OCI-LY7 (cell line): ENCODE results near the gene HMG20A. TPM values are rescaled to one million over a fixed set of nuclear protein-coding genes. Genes with fewer than 3 reads are reported as not detected.

Source experiments
- BruUV-seq: library from RNA; stranded (reverse); fragments of 400-500 nt; replicated peaks from 2 replicates; lab custom pipeline; 2021; lab: Mats Ljungman, UMichigan
- CTCF ChIA-PET: fragments of 300-600 bp; sonication (Branson Sonifier 250); formaldehyde crosslinking; loops from one replicate; lab custom pipeline; 2022; ENCODE audit warnings: antibody characterized with exemption; ENCODE audit not compliant: unreplicated experiment; lab: Charles Lee
- POLR2A ChIA-PET: fragments of 300-600 bp; sonication (Branson Sonifier 250); formaldehyde crosslinking; loops from one replicate; lab custom pipeline; 2022; ENCODE audit warnings: antibody characterized with exemption; lab: Charles Lee
- DNase-seq: peaks from one replicate; pipeline ENCODE4 v3.0.0-alpha.2; 2015; ENCODE audit warnings: low spot score
- H2AFZ ChIP-seq: fragments of 200-600 bp; sonication (generic), shearing (Covaris generic); 2 replicates; pipeline ENCODE4 v1.6.1; 2014; ENCODE audit warnings: mild to moderate bottlenecking, antibody characterized with exemption, low read length, moderate library complexity
- H3K27ac ChIP-seq: fragments of 200-600 bp; sonication (generic); 2 replicates; pipeline ENCODE4 v1.5.1; 2014; ENCODE audit warnings: mixed run types, low read depth, mild to moderate bottlenecking, moderate library complexity, low read length, inconsistent platforms; ENCODE audit not compliant: poor library complexity, severe bottlenecking
- H3K36me3 ChIP-seq: fragments of 200-600 bp; sonication (generic); 2 replicates; pipeline ENCODE4 v1.6.1; 2014; ENCODE audit warnings: mild to moderate bottlenecking, antibody characterized with exemption, low read length, moderate library complexity, mixed read lengths; ENCODE audit not compliant: insufficient read depth
- H3K4me1 ChIP-seq: fragments of 200-600 bp; sonication (generic); 2 replicates; pipeline ENCODE4 v1.5.1; 2014; ENCODE audit warnings: mild to moderate bottlenecking, low read length; ENCODE audit not compliant: insufficient read depth, poor library complexity, severe bottlenecking
- H3K4me2 ChIP-seq: fragments of 200-600 bp; sonication (generic); 2 replicates; pipeline ENCODE4 v1.6.1; 2014; ENCODE audit warnings: mild to moderate bottlenecking, low read length
- H3K4me3 ChIP-seq: fragments of 200-600 bp; sonication (generic); 2 replicates; pipeline ENCODE4 v1.5.1; 2014; ENCODE audit warnings: mild to moderate bottlenecking, low read depth, low read length; ENCODE audit not compliant: poor library complexity, severe bottlenecking
- H3K79me2 ChIP-seq: fragments of 200-600 bp; sonication (generic); 2 replicates; pipeline ENCODE4 v1.6.1; 2016; ENCODE audit warnings: low read depth, mild to moderate bottlenecking, low read length, moderate library complexity, mixed read lengths; ENCODE audit not compliant: insufficient read depth
- H3K9me2 ChIP-seq: fragments of 200-600 bp; sonication (generic); 2 replicates; pipeline ENCODE4 v1.6.1; 2016; ENCODE audit warnings: mild to moderate bottlenecking, low read length, mixed read lengths; ENCODE audit not compliant: insufficient read depth
- H3K9me3 ChIP-seq: fragments of 200-600 bp; sonication (generic); 2 replicates; pipeline ENCODE4 v1.6.1; 2014; ENCODE audit warnings: mild to moderate bottlenecking, mixed run types, low read length, mixed read lengths
- H4K20me1 ChIP-seq: fragments of 200-600 bp; sonication (generic); 2 replicates; pipeline ENCODE4 v1.6.1; 2014; ENCODE audit warnings: mild to moderate bottlenecking, antibody characterized with exemption, low read length, moderate library complexity, mixed read lengths; ENCODE audit not compliant: insufficient read depth
- EZH2phosphoT487 ChIP-seq: fragments of 200-600 bp; sonication (generic); IDR thresholded peaks from 2 replicates; pipeline ENCODE4 v1.6.1; 2018; ENCODE audit warnings: low read depth, borderline replicate concordance, mild to moderate bottlenecking, mixed run types, antibody characterized with exemption, low read length, moderate library complexity, mixed read lengths
- intact Hi-C: fragments of 100-400 bp; cut with micrococcal nuclease; formaldehyde crosslinking; loops from one replicate; pipeline ENCODE4 v1.10.0; 2022; ENCODE audit not compliant: unreplicated experiment
- total RNA-seq, 2 experiments: library from RNA; depleted of rRNA in 1 of 2; stranded (reverse); fragments of >200 nt in 1 of 2; shearing (Covaris generic) in 1 of 2; gene quantifications; 2 replicates each; pipeline ENCODE4 v1.2.3, GENCODE V29; 2014 to 2022
- TF ChIP-seq, protein P1 (sequence below): fragments of 200-600 bp; sonication (generic); conservative IDR thresholded peaks from 2 replicates; pipeline ENCODE4 v1.5.1; 2014; ENCODE audit warnings: mild to moderate bottlenecking, antibody characterized with exemption, low read length, moderate library complexity, mixed read lengths

The HMG20A gene
- total RNA-seq, 2 experiments from 2014 or later, result 29.1 to 49.9 TPM

DNA sequence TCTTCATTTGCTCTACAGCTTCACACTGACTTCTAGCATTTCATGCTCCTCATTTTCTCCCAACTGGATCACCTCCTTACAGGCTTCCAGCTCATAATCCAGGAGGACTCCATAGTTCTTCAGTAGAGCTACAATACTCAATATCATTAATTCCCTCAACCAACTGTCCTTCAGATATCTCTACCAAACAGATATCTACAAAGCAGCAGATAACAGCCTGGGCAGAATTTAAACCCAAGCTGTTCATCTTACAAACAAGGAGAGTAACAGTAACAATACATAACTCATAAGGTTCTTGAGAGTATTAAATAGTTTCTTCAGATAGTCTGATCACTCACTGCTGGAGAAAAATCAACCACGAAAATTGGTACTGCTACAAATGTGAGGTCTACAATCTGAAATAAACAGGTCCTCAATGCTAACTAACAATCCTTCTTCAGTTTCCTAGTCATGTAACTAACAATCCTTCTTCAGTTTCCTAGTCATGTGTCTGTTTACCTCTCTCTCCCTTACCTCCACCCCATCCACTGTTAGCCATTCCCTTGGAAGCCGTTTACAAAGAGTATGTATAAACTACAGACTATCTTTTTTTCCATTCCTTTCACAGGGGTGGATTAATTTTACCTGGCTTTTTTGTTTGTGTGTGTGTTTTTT, 5.8 kb upstream of the HMG20A start:
- Histone ChIP-seq H3K4me1 (peaks cover 15% of the 10 kb centered on the region), H3K9me3 (no peaks in the 10 kb centered on the region), H3K27ac (no peak overlapping the region), H2AFZ (no peak overlapping the region), H3K4me2 (no peak overlapping the region), H3K4me3 (no peak overlapping the region), H3K9me2 (no peaks in the 10 kb centered on the region), H3K36me3 (no peaks in the 10 kb centered on the region), H4K20me1 (peaks cover 24% of the 10 kb centered on the region), H3K79me2 (peaks cover 11% of the 10 kb centered on the region; the same call in 1 of the 2 replicates)
- intact Hi-C loops, result no loop called here
- CTCF ChIA-PET, result no interaction called here
- no peak for TF ChIP-seq EZH2phosphoT487
- TF ChIP-seq, protein P1, sequence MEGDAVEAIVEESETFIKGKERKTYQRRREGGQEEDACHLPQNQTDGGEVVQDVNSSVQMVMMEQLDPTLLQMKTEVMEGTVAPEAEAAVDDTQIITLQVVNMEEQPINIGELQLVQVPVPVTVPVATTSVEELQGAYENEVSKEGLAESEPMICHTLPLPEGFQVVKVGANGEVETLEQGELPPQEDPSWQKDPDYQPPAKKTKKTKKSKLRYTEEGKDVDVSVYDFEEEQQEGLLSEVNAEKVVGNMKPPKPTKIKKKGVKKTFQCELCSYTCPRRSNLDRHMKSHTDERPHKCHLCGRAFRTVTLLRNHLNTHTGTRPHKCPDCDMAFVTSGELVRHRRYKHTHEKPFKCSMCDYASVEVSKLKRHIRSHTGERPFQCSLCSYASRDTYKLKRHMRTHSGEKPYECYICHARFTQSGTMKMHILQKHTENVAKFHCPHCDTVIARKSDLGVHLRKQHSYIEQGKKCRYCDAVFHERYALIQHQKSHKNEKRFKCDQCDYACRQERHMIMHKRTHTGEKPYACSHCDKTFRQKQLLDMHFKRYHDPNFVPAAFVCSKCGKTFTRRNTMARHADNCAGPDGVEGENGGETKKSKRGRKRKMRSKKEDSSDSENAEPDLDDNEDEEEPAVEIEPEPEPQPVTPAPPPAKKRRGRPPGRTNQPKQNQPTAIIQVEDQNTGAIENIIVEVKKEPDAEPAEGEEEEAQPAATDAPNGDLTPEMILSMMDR, result no peak
- POLR2A ChIA-PET, result no interaction called here
- DNase-seq, result no peak
- BruUV-seq, result no TSS peak

DNA sequence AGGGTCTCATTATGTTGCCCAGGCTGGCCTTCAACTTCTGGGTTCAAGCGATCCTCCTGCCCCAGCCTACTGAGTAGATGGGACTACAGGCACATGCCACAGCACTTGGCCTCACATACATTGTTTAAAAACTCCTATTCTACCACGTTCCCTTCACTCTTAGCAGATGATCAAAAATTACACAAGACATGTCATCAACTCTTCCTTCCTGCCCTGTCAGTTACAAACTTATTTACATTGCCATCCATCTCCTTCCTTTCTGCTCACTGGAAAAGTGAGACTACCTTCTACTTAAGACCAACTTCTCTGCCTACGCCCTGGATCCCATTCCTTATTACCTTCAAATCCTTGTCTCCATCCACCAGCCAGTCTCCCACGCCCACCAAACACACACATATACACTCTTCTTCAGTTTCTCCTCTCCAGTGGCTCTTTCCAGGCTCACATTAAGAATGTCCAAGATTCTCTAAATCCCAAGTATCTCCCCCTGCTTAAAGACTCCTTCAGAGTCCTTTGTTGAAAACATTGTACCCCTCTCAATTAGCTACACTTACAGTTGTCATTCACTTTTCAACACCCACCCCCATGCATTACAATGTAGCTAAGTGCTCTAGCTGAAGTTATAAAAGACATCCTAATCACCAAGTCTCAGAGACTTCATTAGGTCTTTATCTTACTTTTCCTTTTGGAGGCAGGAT, 5.1 kb upstream of the HMG20A start:
- peaks cover 24% of the 10 kb centered on the region for H4K20me1 ChIP-seq
- H3K4me1 ChIP-seq, result peaks cover 10% of the 10 kb centered on the region
- H3K4me2 ChIP-seq, result no peak overlapping the region
- peaks cover 11% of the 10 kb centered on the region; the same call in 1 of the 2 replicates for H3K79me2 ChIP-seq
- no peak overlapping the region for H3K27ac ChIP-seq
- no peaks in the 10 kb centered on the region for H3K9me2 ChIP-seq
- no peak overlapping the region for H3K4me3 ChIP-seq
- BruUV-seq, result no TSS peak
- H2AFZ ChIP-seq, result no peak overlapping the region
- ChIA-PET POLR2A (no interaction called here), CTCF (no interaction called here)
- TF ChIP-seq, protein P1, result no peak
- TF ChIP-seq EZH2phosphoT487, result no peak
- intact Hi-C loops, result no loop called here
- no peak for DNase-seq
- H3K9me3 ChIP-seq, result no peaks in the 10 kb centered on the region
- no peaks in the 10 kb centered on the region for H3K36me3 ChIP-seq

DNA sequence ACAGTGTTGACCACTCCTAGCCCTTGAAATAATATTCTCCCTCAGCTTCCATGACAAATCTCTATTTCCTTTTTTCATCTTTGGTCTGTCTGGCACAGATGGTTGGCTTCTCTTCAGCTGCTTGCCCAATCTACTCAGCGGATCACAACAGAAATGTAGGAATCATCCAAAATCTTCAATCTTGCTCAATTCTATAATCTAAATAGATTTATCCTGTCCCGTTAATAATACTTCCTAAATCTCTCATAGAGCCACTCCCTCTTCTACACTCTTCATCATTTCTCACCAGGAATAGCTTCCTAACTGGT, 4.6 kb upstream of the HMG20A start:
- Histone ChIP-seq H3K9me2 (no peaks in the 10 kb centered on the region), H3K9me3 (no peaks in the 10 kb centered on the region), H3K27ac (no peak overlapping the region), H3K79me2 (peaks cover 12% of the 10 kb centered on the region; the same call in 1 of the 2 replicates), H3K36me3 (no peaks in the 10 kb centered on the region), H3K4me1 (peaks cover 10% of the 10 kb centered on the region), H4K20me1 (peaks cover 24% of the 10 kb centered on the region), H2AFZ (no peak overlapping the region), H3K4me3 (no peak overlapping the region), H3K4me2 (no peak overlapping the region)
- BruUV-seq, result no TSS peak
- CTCF ChIA-PET, result no interaction called here
- intact Hi-C loops, result no loop called here
- POLR2A ChIA-PET, result no interaction called here
- no peak for TF ChIP-seq EZH2phosphoT487
- TF ChIP-seq, protein P1, result no peak
- DNase-seq, result no peak
